GM23248 (cell line): ENCODE data around the gene MSH5. TPM values are rescaled to one million over a fixed set of nuclear protein-coding genes. Genes with fewer than 3 reads are reported as not detected.

Source experiments
- DNase-seq: peaks from one replicate; pipeline ENCODE4 v3.0.0-alpha.2; 2015
- H2AFZ ChIP-seq: fragments of 200-600 bp; sonication (generic); 2 replicates; pipeline ENCODE4 v1.6.1; 2016; ENCODE audit warnings: antibody characterized with exemption
- H3F3A ChIP-seq: fragments of 200-600 bp; sonication (generic); 2 replicates; pipeline ENCODE4 v1.6.1; 2016; ENCODE audit warnings: mild to moderate bottlenecking, antibody characterized with exemption, mixed run types; ENCODE audit not compliant: insufficient read depth
- H3K27ac ChIP-seq: fragments of 200-600 bp; sonication (generic); 2 replicates; pipeline ENCODE4 v1.5.1; 2016; ENCODE audit warnings: mild to moderate bottlenecking
- H3K27me3 ChIP-seq: fragments of 200-600 bp; sonication (generic); replicated peaks from 2 replicates; pipeline ENCODE4 v1.6.1; 2016; ENCODE audit warnings: mild to moderate bottlenecking; ENCODE audit not compliant: insufficient read depth
- H3K36me3 ChIP-seq: fragments of 200-600 bp; sonication (generic); 2 replicates; pipeline ENCODE4 v1.6.1; 2016; ENCODE audit warnings: low read depth, mild to moderate bottlenecking
- H3K4me1 ChIP-seq: fragments of 200-600 bp; sonication (generic); 2 replicates; pipeline ENCODE4 v1.6.1; 2016; ENCODE audit warnings: mild to moderate bottlenecking; ENCODE audit not compliant: insufficient read depth
- H3K4me2 ChIP-seq: fragments of 200-600 bp; sonication (generic); one replicate; pipeline ENCODE4 v1.6.1; 2016; ENCODE audit warnings: mild to moderate bottlenecking; ENCODE audit not compliant: unreplicated experiment
- H3K4me3 ChIP-seq: fragments of 200-600 bp; sonication (generic); 2 replicates; pipeline ENCODE4 v1.5.1; 2016; ENCODE audit warnings: mild to moderate bottlenecking
- H3K79me2 ChIP-seq: fragments of 200-600 bp; sonication (generic); 2 replicates; pipeline ENCODE4 v1.6.1; 2016; ENCODE audit warnings: mild to moderate bottlenecking; ENCODE audit not compliant: insufficient read depth
- H3K9ac ChIP-seq: fragments of 200-600 bp; sonication (generic); 2 replicates; pipeline ENCODE4 v1.6.1; 2016; ENCODE audit warnings: mild to moderate bottlenecking
- H3K9me2 ChIP-seq: fragments of 200-600 bp; sonication (generic); 2 replicates; pipeline ENCODE4 v1.6.1; 2016; ENCODE audit warnings: mixed run types, mild to moderate bottlenecking, moderate library complexity; ENCODE audit not compliant: insufficient read depth
- H3K9me3 ChIP-seq: fragments of 200-600 bp; sonication (generic); one replicate; pipeline ENCODE4 v1.6.1; 2017; ENCODE audit warnings: low read depth
- H4K20me1 ChIP-seq: fragments of 200-600 bp; sonication (generic); 2 replicates; pipeline ENCODE4 v1.6.0; 2016; ENCODE audit not compliant: insufficient read depth
- EZH2 ChIP-seq: fragments of 200-600 bp; sonication (generic); IDR thresholded peaks from 2 replicates; pipeline ENCODE4 v1.6.1; 2018; ENCODE audit warnings: antibody characterized with exemption, mild to moderate bottlenecking; ENCODE audit not compliant: insufficient read depth, poor library complexity, severe bottlenecking
- EZH2phosphoT487 ChIP-seq: fragments of 200-600 bp; sonication (generic); IDR thresholded peaks from 2 replicates; pipeline ENCODE4 v1.6.1; 2018; ENCODE audit warnings: antibody characterized with exemption, moderate library complexity, mild to moderate bottlenecking, low read depth; ENCODE audit not compliant: insufficient read depth
- WGBS, 2 experiments: methylation state at CpG; one replicate each; pipeline ENCODE4 v1.1.6; 2015 to 2017; ENCODE audit warnings: low lambda C conversion rate in 2 of 2, low coverage in 1 of 2; ENCODE audit errors: missing lambda C conversion rate in 2 of 2; 5-methylcytosine and 5-hydroxymethylcytosine counted together
- in situ Hi-C: fragments of 300-500 bp; cut with MboI; formaldehyde crosslinking; loops from 2 replicates; pipeline ENCODE4 v1.15.0; 2020
- polyA plus RNA-seq: library from polyadenylated mRNA; unstranded; fragments of >200 nt; fragmentation: Nextera tagmentation; extraction: Ambion mirVana; gene quantifications from 2 replicates; pipeline ENCODE4 v1.2.1, GENCODE V29; 2016
- total RNA-seq: library from RNA; depleted of rRNA; stranded (reverse); fragments of >200 nt; shearing (Covaris generic); gene quantifications from 2 replicates; pipeline ENCODE4 v1.2.3, GENCODE V29; 2014

The MSH5 gene
- total and polyA plus RNA-seq, 2 experiments from 2014 or later, result 2.9 to 4.3 TPM

GRCh38 chr6:31765910-31766794 is 26.3 kb downstream of the MSH5 start:
- no peaks in the 10 kb centered on the region for H3K36me3 ChIP-seq
- peaks cover 9% of the 10 kb centered on the region for H3K4me1 ChIP-seq
- peak overlapping the region; percentile 67 for H3K4me2 ChIP-seq
- H3K9me2 ChIP-seq, result no peaks in the 10 kb centered on the region
- no peak overlapping the region for H3K27ac ChIP-seq
- peak overlapping the region; percentile 71 for H2AFZ ChIP-seq
- no peaks in the 10 kb centered on the region for H3K79me2 ChIP-seq
- TF ChIP-seq EZH2 (no peak), EZH2phosphoT487 (no peak)
- H3K9me3 ChIP-seq, result no peaks in the 10 kb centered on the region
- H3K27me3 ChIP-seq, result no peaks in the 10 kb centered on the region
- peak overlapping the region; percentile 5; the same call in 1 of the 2 replicates for H3K9ac ChIP-seq
- H3F3A ChIP-seq, result no peaks in the 10 kb centered on the region
- H4K20me1 ChIP-seq, result no peaks in the 10 kb centered on the region
- peak; percentile 35 for DNase-seq
- H3K4me3 ChIP-seq, result peak overlapping the region; percentile 39
- in situ Hi-C loops, result no loop called here
- 35 to 36% methylated on average over 35 to 42 of the region's 42 CpGs for WGBS, 2 experiments

GRCh38 chr6:31767096-31767645 is 27.4 kb downstream of the MSH5 start:
- no peak for DNase-seq
- no peak overlapping the region for H3K4me2 ChIP-seq
- no peak overlapping the region for H3K27ac ChIP-seq
- H4K20me1 ChIP-seq, result no peaks in the 10 kb centered on the region
- WGBS, 2 experiments, result 77 to 82% methylated on average over 6 of the region's 6 CpGs
- peaks cover 9% of the 10 kb centered on the region for H3K4me1 ChIP-seq
- H3K79me2 ChIP-seq, result no peaks in the 10 kb centered on the region
- TF ChIP-seq EZH2 (no peak), EZH2phosphoT487 (no peak)
- no peaks in the 10 kb centered on the region for H3K27me3 ChIP-seq
- in situ Hi-C loops, result no loop called here
- H3F3A ChIP-seq, result no peaks in the 10 kb centered on the region
- no peaks in the 10 kb centered on the region for H3K9me3 ChIP-seq
- no peaks in the 10 kb centered on the region for H3K9me2 ChIP-seq
- H3K36me3 ChIP-seq, result no peaks in the 10 kb centered on the region
- no peak overlapping the region for H2AFZ ChIP-seq
- no peak overlapping the region for H3K9ac ChIP-seq
- H3K4me3 ChIP-seq, result no peak overlapping the region

GRCh38 chr6:31768363-31769257 is 28.8 kb downstream of the MSH5 start:
- H3K27ac ChIP-seq, result no peak overlapping the region
- TF ChIP-seq EZH2phosphoT487, result no peak
- no peak for TF ChIP-seq EZH2
- H3K4me2 ChIP-seq, result no peak overlapping the region
- no peaks in the 10 kb centered on the region for H3K27me3 ChIP-seq
- H4K20me1 ChIP-seq, result no peaks in the 10 kb centered on the region
- H3F3A ChIP-seq, result no peaks in the 10 kb centered on the region
- no peak overlapping the region for H3K4me3 ChIP-seq
- H3K9me3 ChIP-seq, result no peaks in the 10 kb centered on the region
- peaks cover 5% of the 10 kb centered on the region; the same call in 1 of the 2 replicates for H3K4me1 ChIP-seq
- no peaks in the 10 kb centered on the region for H3K79me2 ChIP-seq
- H3K9me2 ChIP-seq, result no peaks in the 10 kb centered on the region
- DNase-seq, result no peak
- no peak overlapping the region for H3K9ac ChIP-seq
- H2AFZ ChIP-seq, result no peak overlapping the region
- 87% methylated on average over 18 of the region's 18 CpGs for WGBS, 2 experiments
- in situ Hi-C loops, result no loop called here
- no peaks in the 10 kb centered on the region for H3K36me3 ChIP-seq

DNA sequence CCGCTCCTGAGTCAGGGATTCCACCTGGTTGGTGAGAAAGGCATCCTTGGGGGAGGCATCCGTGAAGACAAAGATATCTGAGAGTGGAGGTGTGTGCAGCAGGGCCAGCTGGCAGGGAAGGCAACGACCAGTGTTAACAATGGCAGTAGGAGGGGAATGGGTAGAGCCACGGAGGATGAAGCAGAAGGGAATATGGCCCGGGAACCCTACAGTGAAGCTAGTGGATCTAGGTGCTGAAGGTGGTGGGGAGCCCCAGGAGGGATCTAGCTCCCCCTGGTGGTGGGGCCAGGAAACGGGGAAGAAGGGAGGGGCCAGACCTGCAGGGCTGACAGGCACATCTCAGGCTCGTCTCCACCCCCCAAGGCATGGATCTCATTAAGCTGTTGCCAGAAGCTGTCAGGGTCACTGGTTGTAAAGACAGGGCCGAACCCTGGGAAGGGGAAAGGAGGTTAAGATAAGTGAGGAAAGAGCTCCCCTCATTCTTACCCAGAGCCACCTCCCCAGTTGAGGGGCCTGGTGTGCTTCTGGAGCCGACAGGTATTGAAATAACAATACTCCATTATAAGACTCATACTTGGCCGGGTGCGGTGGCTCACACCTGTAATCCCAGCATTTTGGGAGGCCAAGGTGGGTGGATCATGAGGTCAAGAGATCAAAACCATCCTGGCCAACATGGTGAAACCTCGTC is 30.0 kb downstream of the MSH5 start:
- Histone ChIP-seq H3K4me2 (no peak overlapping the region), H3K4me1 (no peaks in the 10 kb centered on the region), H3K79me2 (no peaks in the 10 kb centered on the region), H3K9me3 (no peaks in the 10 kb centered on the region), H3K27ac (no peak overlapping the region), H2AFZ (no peak overlapping the region), H3K27me3 (no peaks in the 10 kb centered on the region), H3K9ac (no peak overlapping the region), H3K9me2 (no peaks in the 10 kb centered on the region), H3K36me3 (no peaks in the 10 kb centered on the region), H4K20me1 (no peaks in the 10 kb centered on the region), H3K4me3 (no peak overlapping the region), H3F3A (no peaks in the 10 kb centered on the region)
- no peak for TF ChIP-seq EZH2phosphoT487
- no peak for TF ChIP-seq EZH2
- in situ Hi-C loops, result no loop called here
- DNase-seq, result peak; percentile 60
- whole genome bisulfite sequencing, 2 experiments, result 74 to 75% methylated on average over 12 of the region's 12 CpGs
